ENCODE results near the gene DNPH1.
A peak's percentile ranks its signal among the peaks of the same experiment; 100 is the strongest.

The DNPH1 gene

GRCh38 chr6:43211955-43212354 lies 17.3 kb downstream of the DNPH1 start:
- no peak for DNase-seq (ENCODE audit: low read depth)

DNA sequence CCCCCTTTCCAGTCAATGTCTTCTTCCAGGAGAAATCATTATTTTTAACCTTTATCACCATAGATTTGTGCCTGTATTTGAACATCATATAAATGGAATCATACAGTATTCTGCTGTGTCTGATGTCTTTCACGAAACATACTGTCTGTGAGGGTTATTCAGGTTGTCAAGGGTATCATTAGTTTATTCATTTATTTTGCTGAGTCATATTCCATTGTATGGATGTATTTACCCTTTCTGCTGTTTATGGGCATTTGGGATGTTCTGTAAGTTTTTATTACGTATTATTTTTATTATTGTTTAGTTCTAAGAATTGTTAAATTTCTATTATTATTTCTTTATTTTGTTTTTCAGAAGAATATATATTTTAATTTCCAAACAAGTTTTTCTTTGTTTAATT lies 22.0 kb downstream of the DNPH1 start:
- DNase-seq (ENCODE audit: low read depth), result no peak

- DNase-seq (ENCODE audit: low read depth), result no peak
Observed at GRCh38 chr6:43205849-43206248, 23.4 kb downstream of the DNPH1 start.

- no peak for DNase-seq (ENCODE audit: low read depth)
Observed at GRCh38 chr6:43204271-43205105, 24.8 kb downstream of the DNPH1 start.

GRCh38 chr6:43203718-43204095 lies 25.6 kb downstream of the DNPH1 start:
- no peak for DNase-seq (ENCODE audit: low read depth)

- DNase-seq (ENCODE audit: low read depth), result no peak
Observed at GRCh38 chr6:43203029-43203717, 26.1 kb downstream of the DNPH1 start.

DNA sequence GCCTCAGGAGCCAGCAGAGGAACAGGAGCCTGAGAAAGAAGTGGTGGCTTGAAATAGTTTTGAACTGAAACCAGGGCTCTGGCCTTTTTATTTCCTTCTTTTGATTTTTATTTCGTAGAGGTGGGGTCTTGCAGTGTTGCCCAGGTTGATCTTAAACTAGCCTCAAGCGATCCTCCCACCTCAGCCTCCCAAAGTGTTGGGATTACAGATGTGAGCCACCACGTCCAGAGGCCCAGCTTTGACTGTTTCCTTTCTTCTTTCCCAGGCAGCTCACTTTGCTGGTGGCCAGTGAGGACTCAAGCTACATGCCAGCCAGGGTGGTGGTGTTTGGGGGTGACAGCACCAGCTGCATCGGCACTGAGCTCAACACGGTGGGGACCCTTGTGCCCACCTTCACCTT lies 26.8 kb downstream of the DNPH1 start:
- DNase-seq (ENCODE audit: low read depth), result no peak

- no peak for DNase-seq (ENCODE audit: low read depth)
Observed at GRCh38 chr6:43200541-43200940, 28.7 kb downstream of the DNPH1 start.

DNA sequence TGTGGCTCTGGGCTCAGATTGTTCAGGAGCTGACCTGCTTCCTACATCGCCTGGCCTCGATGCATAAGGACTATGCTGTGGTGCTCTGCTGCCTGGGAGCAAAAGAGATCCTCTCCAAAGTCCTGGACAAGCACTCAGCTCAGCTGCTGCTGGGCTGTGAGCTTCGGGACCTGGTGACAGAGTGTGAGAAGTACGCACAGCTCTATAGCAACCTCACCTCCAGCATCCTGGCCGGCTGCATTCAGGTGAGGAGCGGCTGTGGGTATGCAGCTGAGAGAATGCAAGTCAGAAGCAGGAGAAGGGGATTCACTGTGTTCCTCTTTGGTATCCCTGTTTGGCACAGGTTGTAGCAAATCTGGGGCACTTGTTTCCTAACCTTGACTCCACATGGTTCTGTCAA lies 29.4 kb downstream of the DNPH1 start:
- DNase-seq (ENCODE audit: low read depth), result no peak

DNA sequence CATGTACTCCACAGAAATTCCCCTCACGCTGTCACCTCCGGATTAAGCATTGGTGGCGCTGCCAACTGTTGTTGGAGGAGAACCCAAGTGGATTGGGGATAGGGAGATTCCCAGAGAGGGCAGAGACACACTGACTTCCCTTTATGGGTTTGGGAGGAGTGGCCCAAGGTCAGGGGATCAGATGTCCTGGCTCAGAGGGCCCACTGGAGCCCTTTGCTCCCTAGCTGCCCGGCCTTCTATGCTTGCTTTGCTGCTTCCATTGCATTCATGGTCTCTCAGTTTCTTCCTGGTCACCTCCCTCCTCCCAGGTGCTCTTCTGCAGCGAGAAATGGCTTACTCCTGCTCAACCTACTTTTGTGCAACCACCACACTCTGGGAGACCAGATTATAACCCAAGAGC lies 32.9 kb downstream of the DNPH1 start:
- no peak for DNase-seq (ENCODE audit: low read depth)

DNA sequence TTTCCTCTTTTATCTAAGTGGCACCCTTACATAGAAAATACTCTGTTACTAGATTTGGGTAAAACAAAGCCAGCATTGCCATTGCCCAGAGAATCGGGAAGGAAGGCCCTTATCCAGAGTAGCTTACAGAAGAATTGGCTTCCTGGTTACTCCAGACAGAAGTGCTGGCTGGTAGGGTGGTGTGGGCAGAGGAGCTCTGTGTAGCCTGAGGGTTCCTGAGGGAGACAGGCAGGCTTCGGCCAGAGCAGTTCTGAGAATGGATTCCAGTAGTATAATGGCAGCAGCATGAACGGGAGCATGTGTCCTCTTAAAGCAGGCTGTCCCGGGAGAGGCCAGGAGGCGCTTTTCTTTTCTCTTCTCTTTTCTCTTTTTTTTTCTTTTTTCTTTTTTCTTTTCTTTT lies 35.4 kb downstream of the DNPH1 start:
- DNase-seq (ENCODE audit: low read depth), result no peak

- no peak for DNase-seq (ENCODE audit: low read depth)
Observed at GRCh38 chr6:43192911-43193310, 36.4 kb downstream of the DNPH1 start.

- no peak for DNase-seq (ENCODE audit: low read depth)
Observed at GRCh38 chr6:43189776-43190304, 39.4 kb downstream of the DNPH1 start.

GRCh38 chr6:43188426-43188825 lies 40.9 kb downstream of the DNPH1 start:
- DNase-seq (ENCODE audit: low read depth), result no peak

GRCh38 chr6:43187821-43188220 lies 41.5 kb downstream of the DNPH1 start:
- no peak for DNase-seq (ENCODE audit: low read depth)

GRCh38 chr6:43186706-43187105 lies 42.6 kb downstream of the DNPH1 start:
- DNase-seq (ENCODE audit: low read depth), result no peak

DNA sequence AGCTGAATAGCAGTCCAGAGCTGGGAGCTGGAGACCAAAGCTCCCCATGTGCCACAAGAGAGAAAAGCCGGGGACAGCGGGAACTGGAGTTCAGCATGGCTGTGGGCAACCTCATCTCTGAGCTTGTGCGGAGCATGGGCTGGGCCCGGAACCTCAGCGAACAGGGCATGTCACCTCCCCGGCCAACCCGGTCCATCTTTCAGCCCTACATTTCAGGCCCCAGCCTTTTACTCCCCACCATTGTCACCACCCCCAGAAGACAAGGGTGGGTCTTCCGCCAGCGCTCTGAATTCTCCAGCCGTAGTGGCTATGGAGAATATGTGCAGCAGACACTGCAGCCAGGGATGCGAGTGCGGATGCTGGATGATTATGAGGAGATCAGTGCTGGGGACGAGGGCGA lies 43.3 kb downstream of the DNPH1 start:
- no peak for DNase-seq (ENCODE audit: low read depth)

GRCh38 chr6:43185391-43185985 lies 43.8 kb downstream of the DNPH1 start:
- DNase-seq (ENCODE audit: low read depth), result no peak

- DNase-seq (ENCODE audit: low read depth), result no peak
Observed at GRCh38 chr6:43184268-43184985, 44.9 kb downstream of the DNPH1 start.

GRCh38 chr6:43183441-43183840 lies 45.8 kb downstream of the DNPH1 start:
- no peak for DNase-seq (ENCODE audit: low read depth)

- peak; percentile 57 for DNase-seq (ENCODE audit: low read depth)
Observed at GRCh38 chr6:43181942-43182860, 47.1 kb downstream of the DNPH1 start, which contains the start of gene CUL9. Gene CUL9 (plus strand): TSS chr6:43182196. CDS start chr6:43184311, 2,115 bp downstream.

Data from stimulated activated CD8-positive, alpha-beta memory T cell treated with anti-CD3 and anti-CD28 coated beads, Interleukin-7, amount 100 ng/mL, for 24 hours (primary cell).